Measurements from ENCODE around the gene ZNF619. TPM values are rescaled to one million over a fixed set of nuclear protein-coding genes. Genes with fewer than 3 reads are reported as not detected.

ZNF619 gene
- total RNA-seq, 1 donor from 2014 or later: 16.7 TPM

GRCh38 chr3:40463579-40463978, 13.3 kb upstream of the ZNF619 start:
- intact Hi-C loops (cut with micrococcal nuclease): no loop called here
- Mint-ChIP-seq H3K9me3 (no peaks in the 10 kb centered on the region), H3K27me3 (no peaks in the 10 kb centered on the region), H3K36me3 (ENCODE audit: low read depth) (peaks cover 75% of the 10 kb centered on the region), H3K4me3 (no peak overlapping the region), H3K4me1 (peaks cover 15% of the 10 kb centered on the region), H3K27ac (no peak overlapping the region)
- DNase-seq (no peak), ATAC-seq (ENCODE audit: low read depth) (no peak)
- TF ChIP-seq, protein P1, sequence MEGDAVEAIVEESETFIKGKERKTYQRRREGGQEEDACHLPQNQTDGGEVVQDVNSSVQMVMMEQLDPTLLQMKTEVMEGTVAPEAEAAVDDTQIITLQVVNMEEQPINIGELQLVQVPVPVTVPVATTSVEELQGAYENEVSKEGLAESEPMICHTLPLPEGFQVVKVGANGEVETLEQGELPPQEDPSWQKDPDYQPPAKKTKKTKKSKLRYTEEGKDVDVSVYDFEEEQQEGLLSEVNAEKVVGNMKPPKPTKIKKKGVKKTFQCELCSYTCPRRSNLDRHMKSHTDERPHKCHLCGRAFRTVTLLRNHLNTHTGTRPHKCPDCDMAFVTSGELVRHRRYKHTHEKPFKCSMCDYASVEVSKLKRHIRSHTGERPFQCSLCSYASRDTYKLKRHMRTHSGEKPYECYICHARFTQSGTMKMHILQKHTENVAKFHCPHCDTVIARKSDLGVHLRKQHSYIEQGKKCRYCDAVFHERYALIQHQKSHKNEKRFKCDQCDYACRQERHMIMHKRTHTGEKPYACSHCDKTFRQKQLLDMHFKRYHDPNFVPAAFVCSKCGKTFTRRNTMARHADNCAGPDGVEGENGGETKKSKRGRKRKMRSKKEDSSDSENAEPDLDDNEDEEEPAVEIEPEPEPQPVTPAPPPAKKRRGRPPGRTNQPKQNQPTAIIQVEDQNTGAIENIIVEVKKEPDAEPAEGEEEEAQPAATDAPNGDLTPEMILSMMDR (IDR thresholded peaks at IDR 0.05): no peak
- POLR2A ChIA-PET: interaction anchor here (0.8 to 1.3 kb wide), 3 partner anchors 10 to 13 kb away, joined by 3 to 7 read pairs (median 3); partner anchors contain the start of gene ZNF619
- CTCF ChIA-PET: no interaction called here

- ATAC-seq (ENCODE audit: low read depth): no peak
- Mint-ChIP-seq H3K9me3 (no peaks in the 10 kb centered on the region), H3K4me1 (peaks cover 6% of the 10 kb centered on the region), H3K27ac (no peak overlapping the region), H3K4me3 (no peak overlapping the region), H3K27me3 (no peaks in the 10 kb centered on the region), H3K36me3 (ENCODE audit: low read depth) (peaks cover 66% of the 10 kb centered on the region)
- intact Hi-C loops (cut with micrococcal nuclease): no loop called here
- TF ChIP-seq, protein P1 (IDR thresholded peaks at IDR 0.05): no peak
- no peak for DNase-seq
- ChIA-PET CTCF (no interaction called here), POLR2A (interaction anchor here (0.6 kb wide), 1 partner anchor 14 kb away, joined by 3 read pairs; no protein-coding TSS in a partner anchor)
These were observed 12.4 kb upstream of the ZNF619 start for GRCh38 chr3:40464339-40465110.

DNA sequence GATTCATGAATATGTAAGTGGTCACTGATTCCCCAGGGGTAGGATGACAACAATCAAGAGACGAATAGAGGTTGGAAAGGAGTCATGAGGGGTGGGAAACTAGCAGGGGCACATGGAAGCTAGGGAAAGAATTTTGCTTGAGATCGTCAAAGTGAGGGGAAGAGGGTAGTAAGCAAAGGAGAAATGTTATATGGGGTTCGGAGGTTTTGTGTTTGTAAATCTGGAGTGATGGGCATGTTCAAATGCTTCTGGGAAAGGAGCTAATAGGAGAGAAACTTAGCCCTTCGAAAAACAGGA, 11.9 kb upstream of the ZNF619 start:
- CTCF ChIA-PET: no interaction called here
- POLR2A ChIA-PET: interaction anchor here (0.6 to 1.8 kb wide), 3 partner anchors 8 to 14 kb away, joined by 3 to 5 read pairs (median 4); no protein-coding TSS in a partner anchor
- H3K4me3 Mint-ChIP-seq: no peak overlapping the region
- DNase-seq: no peak
- intact Hi-C loops (cut with micrococcal nuclease): no loop called here
- no peak overlapping the region for H3K27ac Mint-ChIP-seq
- no peak for ATAC-seq (ENCODE audit: low read depth)
- H3K9me3 Mint-ChIP-seq: no peaks in the 10 kb centered on the region
- H3K36me3 Mint-ChIP-seq (ENCODE audit: low read depth): peaks cover 65% of the 10 kb centered on the region
- TF ChIP-seq, protein P1 (IDR thresholded peaks at IDR 0.05): no peak
- H3K4me1 Mint-ChIP-seq: peaks cover 6% of the 10 kb centered on the region
- H3K27me3 Mint-ChIP-seq: no peaks in the 10 kb centered on the region

DNA sequence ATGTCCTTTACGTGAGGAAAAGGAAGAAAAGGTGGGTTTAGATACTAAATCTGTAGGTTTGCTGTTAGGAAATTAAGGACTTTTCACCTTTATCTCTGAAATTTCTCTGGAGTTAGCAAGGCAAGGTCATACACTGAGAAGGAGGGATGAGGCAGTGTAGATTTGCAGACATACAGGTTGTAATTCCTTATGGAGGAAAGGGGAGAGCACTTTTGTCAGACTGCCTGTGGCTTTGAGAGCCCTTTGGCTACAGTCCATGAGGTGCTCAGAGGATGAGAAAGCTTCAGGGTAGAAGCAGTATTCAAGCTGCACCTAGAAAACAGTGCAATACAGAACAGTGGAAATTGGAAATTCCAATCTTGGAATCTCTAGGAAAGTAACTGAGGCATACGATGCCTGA, 11.5 kb upstream of the ZNF619 start:
- POLR2A ChIA-PET: interaction anchor here (0.6 to 1.8 kb wide), 3 partner anchors 9 to 15 kb away, joined by 3 to 5 read pairs (median 4); no protein-coding TSS in a partner anchor
- Mint-ChIP-seq H3K4me3 (no peak overlapping the region), H3K27ac (no peak overlapping the region), H3K4me1 (peaks cover 2% of the 10 kb centered on the region), H3K36me3 (ENCODE audit: low read depth) (peaks cover 61% of the 10 kb centered on the region), H3K9me3 (no peaks in the 10 kb centered on the region), H3K27me3 (no peaks in the 10 kb centered on the region)
- CTCF ChIA-PET: no interaction called here
- DNase-seq (no peak), ATAC-seq (ENCODE audit: low read depth) (no peak)
- intact Hi-C loops (cut with micrococcal nuclease): no loop called here
- TF ChIP-seq, protein P1 (IDR thresholded peaks at IDR 0.05): no peak

DNA sequence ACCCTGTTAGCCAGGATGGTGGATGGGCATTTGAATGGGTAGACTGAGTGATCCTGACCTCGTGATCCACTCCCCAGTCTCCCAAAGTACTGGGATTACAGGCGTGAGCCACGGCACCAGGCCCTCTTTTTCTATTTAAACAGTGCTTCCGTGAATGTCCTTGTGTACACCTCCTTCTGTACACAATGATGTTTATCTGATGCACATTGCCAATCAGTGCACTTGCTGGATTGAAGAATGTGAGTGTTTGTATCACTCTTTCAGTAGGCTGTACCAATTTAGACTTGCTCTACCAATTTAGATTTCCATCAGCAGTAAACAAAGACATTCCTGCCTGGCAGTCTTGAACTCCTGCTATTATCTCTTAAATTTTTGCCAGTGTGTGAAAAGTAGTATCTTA, 8.9 kb upstream of the ZNF619 start:
- CTCF ChIA-PET: no interaction called here
- peaks cover 2% of the 10 kb centered on the region for H3K4me1 Mint-ChIP-seq
- TF ChIP-seq, protein P1 (IDR thresholded peaks at IDR 0.05): no peak
- H3K27ac Mint-ChIP-seq: no peak overlapping the region
- DNase-seq (no peak), ATAC-seq (ENCODE audit: low read depth) (no peak)
- H3K4me3 Mint-ChIP-seq: no peak overlapping the region
- no peaks in the 10 kb centered on the region for H3K9me3 Mint-ChIP-seq
- no peaks in the 10 kb centered on the region for H3K27me3 Mint-ChIP-seq
- POLR2A ChIA-PET: interaction anchor here (0.6 kb wide), 1 partner anchor 7 kb away, joined by 3 read pairs; no protein-coding TSS in a partner anchor
- peaks cover 42% of the 10 kb centered on the region for H3K36me3 Mint-ChIP-seq (ENCODE audit: low read depth)
- intact Hi-C loops (cut with micrococcal nuclease): no loop called here

Data from activated B cell treated with CpG ODN at 0.5 μM for 24 hours (primary cell).